Measurements from ENCODE around the gene SLC25A33.
A peak's percentile ranks its signal among the peaks of the same experiment; 100 is the strongest.

The SLC25A33 gene

DNA sequence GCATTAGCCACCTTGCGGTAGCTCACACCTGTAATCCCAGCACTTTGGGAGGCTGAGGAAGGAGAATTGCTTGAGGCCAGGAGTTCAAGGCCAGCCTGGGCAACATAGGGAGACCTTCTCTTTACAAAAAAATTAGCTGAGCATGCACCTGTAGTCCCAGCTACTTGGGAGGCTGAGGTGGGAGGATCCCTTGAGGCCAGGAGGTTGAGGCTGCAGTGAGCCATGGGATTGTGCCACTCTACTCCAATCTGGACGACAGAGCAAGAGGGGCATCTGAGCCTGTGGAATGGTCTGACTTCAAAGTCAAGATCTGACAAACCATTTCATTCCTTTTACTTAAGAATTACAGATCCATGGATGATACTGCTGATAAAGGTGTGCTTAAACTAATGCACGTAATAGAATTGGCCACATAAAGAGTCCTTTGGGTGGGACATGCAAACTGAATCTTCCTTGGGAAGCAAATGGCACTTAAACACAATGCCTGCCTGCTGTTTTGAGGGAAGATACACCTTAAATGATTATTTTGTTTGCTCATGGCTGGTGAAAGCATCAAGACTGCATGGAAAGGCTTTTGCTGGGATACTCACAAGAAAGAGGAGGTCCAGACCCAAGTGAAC lies 47.0 kb downstream of the SLC25A33 start:
- no peaks in the 10 kb centered on the region for H3K27me3 ChIP-seq (ENCODE audit: low read depth)
- no peaks in the 10 kb centered on the region for H3K9me3 ChIP-seq
- H3K36me3 ChIP-seq (replicated peaks) = peaks cover 35% of the 10 kb centered on the region
- peaks cover 4% of the 10 kb centered on the region; the same call in 1 of the 2 replicates for H3K4me1 ChIP-seq
- DNase-seq (ENCODE audit: low spot score in 2 of 2) = no peak
- in situ Hi-C loops (cut with MboI; ENCODE audit: low sequenced_read_pairs) = loop anchor here (10.0 kb wide), 1 partner anchor 321 kb away; no protein-coding TSS in a partner anchor
- H3K4me3 ChIP-seq = no peak overlapping the region

DNA sequence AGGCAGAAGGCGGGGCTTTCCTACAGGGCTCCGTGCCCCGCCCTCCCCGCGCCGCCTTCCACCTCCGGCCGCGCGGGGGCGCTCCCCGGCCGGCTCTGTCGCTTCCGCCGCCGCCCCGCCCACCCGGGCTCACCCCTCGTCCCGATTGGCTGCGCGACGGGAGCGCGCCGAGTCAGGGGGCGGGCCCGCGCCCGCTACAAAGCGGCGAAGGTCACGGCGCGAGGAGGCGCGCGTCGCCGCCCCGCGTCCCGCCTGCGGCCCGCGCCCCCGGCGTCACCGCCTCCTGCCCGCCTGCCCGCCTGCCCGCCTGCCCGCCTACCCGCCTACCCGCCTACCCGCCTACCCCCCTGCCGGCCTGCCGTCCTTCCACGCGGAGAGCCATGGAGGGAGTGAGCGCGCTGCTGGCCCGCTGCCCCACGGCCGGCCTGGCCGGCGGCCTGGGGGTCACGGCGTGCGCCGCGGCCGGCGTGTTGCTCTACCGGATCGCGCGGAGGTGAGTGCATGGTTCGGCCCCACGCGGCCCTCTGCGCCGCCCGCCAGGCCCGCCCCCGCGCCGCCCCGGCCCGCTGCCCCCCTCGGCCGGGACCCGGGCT lies 49.4 kb downstream of the SLC25A33 start, which contains the start of gene TMEM201:
Gene TMEM201 (plus strand): TSS at position 361 of the 593 bp plus-strand sequence. CDS start 20 bp downstream, at position 381.
- peak; percentile 80 to 95 for DNase-seq (ENCODE audit: low spot score in 2 of 2)
- in situ Hi-C loops (cut with MboI; ENCODE audit: low sequenced_read_pairs) = loop anchor here (10.0 kb wide), 1 partner anchor 324 kb away; no protein-coding TSS in a partner anchor
- peak within 1 kb of the TSS; percentile 65 for H3K4me3 ChIP-seq
- H3K9me3 ChIP-seq = no peaks in the 10 kb centered on the region
- peaks cover 13% of the 10 kb centered on the region for H3K36me3 ChIP-seq (replicated peaks)
- peaks cover 15% of the 10 kb centered on the region for H3K4me1 ChIP-seq
- no peaks in the 10 kb centered on the region for H3K27me3 ChIP-seq (ENCODE audit: low read depth)

DNA sequence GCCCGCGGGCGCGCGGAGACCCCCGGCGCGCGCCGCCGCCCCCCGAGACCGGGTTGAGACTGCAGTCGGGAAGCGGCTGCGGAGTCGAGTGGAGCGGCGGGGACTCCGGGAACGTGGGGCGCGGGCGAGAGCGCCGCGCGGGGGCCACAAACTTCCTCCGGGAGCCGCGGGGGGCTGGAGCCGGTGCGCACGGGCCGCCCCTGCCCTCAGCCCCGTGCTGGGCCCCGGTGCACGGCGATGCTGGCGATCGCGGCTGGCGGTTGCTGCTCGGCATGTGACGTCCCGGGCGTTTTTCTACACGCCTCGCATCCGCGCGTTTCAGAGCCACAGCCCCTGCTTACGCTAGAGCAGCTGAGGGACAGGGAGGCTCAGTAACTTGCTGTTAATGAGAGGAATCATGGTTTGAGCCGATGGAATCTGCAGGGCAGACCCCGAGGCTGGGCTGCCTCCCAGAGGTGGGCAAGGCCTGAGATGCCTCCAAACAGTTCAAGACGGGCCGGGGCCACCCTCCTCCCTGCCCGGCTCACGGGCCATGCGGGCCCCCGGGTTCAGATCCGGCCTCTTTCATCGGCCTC lies 50.0 kb downstream of the SLC25A33 start:
- DNase-seq (ENCODE audit: low spot score in 2 of 2) = peak in 1 of 2 experiments; percentile 45
- H3K36me3 ChIP-seq (replicated peaks) = peaks cover 10% of the 10 kb centered on the region

DNA sequence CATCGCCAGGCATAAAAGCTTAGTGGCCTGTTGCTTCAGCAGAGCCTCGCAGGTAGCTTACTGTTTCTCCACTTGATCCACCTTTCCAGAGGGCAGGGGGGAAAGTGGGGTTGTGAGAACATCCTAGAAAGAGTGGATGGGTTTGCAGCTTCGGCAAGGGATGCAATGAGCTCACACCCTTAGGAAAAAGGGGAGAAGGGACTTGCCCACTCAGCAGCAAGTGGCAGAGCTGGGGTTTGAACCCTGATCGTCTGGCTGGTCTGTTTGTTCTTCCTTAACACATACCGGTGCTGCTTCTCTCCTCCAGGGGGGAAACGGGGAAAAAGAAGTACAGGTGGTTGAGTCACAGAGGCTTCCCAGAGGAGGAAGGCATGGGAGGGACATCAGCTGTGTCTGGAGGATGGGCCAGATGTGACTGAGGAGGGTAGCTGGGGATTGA lies 50.5 kb downstream of the SLC25A33 start:
- DNase-seq (ENCODE audit: low spot score in 2 of 2) = peak in 1 of 2 experiments; percentile 34
- Histone ChIP-seq H3K4me1 (peaks cover 19% of the 10 kb centered on the region), H3K36me3 (replicated peaks) (peaks cover 5% of the 10 kb centered on the region), H3K27me3 (ENCODE audit: low read depth) (no peaks in the 10 kb centered on the region), H3K4me3 (peak overlapping the region; percentile 65), H3K9me3 (no peaks in the 10 kb centered on the region)
- in situ Hi-C loops (cut with MboI; ENCODE audit: low sequenced_read_pairs) = loop anchor here (10.0 kb wide), 1 partner anchor 325 kb away; no protein-coding TSS in a partner anchor

More for the DNA sequence above, 50.0 kb downstream of the SLC25A33 start:
- no peaks in the 10 kb centered on the region for H3K9me3 ChIP-seq
- no peaks in the 10 kb centered on the region for H3K27me3 ChIP-seq (ENCODE audit: low read depth)
- peak overlapping the region; percentile 65 for H3K4me3 ChIP-seq
- in situ Hi-C loops (cut with MboI; ENCODE audit: low sequenced_read_pairs) = loop anchor here (10.0 kb wide), 1 partner anchor 324 kb away; no protein-coding TSS in a partner anchor
- peaks cover 19% of the 10 kb centered on the region for H3K4me1 ChIP-seq

DNA sequence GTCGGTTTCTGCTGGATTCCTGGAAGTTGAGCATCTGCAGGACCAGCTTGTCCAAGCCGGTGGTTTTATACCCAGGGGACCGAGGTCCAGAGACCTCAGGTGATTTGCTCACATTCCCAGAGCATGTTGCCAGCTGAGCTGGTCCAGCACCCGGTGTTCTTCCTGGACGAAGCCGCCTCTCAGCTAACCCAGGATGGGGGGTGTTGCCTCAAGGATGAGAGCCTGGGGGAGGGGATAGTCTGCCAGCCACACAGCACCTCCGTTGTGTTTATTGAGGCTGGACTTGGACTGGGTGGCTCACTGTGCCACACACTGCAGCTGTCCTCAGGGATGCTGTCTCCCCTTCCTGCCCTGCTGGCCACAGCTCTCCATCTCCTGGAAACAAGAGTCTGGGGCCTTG lies 50.9 kb downstream of the SLC25A33 start:
- Histone ChIP-seq H3K4me1 (peaks cover 19% of the 10 kb centered on the region), H3K9me3 (no peaks in the 10 kb centered on the region), H3K4me3 (peak overlapping the region; percentile 65), H3K27me3 (ENCODE audit: low read depth) (no peaks in the 10 kb centered on the region), H3K36me3 (replicated peaks) (peaks cover under 1% of the 10 kb centered on the region)
- no peak for DNase-seq (ENCODE audit: low spot score in 2 of 2)
- in situ Hi-C loops (cut with MboI; ENCODE audit: low sequenced_read_pairs) = no loop called here

DNA sequence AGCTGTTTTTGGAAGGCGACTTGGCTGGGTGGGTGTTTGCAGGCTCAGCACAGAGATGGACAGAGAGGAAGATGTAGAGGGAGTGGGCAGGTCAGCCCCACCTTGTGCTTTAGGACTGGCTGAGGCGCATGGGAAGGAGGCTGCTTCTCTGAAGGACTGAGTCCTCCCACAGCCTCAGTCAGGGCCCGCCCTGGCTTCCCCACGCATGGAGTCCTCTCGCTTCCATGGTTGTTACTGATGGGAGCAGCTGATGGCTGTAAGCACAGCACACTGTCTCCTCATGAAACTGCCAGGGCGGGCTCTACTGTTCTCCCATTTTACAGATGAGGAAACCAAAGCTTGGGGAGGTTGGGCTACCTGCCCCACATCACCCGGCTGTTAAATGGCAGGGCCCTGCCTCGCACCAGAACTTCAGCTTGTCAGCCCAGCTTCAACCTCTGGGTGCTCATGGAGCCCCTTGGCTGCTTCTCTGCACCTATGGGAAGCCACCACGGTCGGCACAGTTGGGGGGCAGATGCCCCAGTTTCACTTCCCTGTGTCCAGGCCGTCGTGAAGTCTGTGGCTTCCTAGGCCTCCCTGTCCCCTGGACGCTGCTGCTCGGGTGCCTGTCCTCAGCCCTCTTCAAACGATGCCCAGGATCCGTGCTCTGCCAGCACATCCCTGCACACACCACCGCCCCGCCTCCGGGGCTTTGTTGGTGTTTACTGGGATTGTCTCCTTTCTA lies 51.8 kb downstream of the SLC25A33 start:
- Histone ChIP-seq H3K9me3 (no peaks in the 10 kb centered on the region), H3K4me3 (no peak overlapping the region)
- peak in 1 of 2 experiments; percentile 29 for DNase-seq (ENCODE audit: low spot score in 2 of 2)

DNA sequence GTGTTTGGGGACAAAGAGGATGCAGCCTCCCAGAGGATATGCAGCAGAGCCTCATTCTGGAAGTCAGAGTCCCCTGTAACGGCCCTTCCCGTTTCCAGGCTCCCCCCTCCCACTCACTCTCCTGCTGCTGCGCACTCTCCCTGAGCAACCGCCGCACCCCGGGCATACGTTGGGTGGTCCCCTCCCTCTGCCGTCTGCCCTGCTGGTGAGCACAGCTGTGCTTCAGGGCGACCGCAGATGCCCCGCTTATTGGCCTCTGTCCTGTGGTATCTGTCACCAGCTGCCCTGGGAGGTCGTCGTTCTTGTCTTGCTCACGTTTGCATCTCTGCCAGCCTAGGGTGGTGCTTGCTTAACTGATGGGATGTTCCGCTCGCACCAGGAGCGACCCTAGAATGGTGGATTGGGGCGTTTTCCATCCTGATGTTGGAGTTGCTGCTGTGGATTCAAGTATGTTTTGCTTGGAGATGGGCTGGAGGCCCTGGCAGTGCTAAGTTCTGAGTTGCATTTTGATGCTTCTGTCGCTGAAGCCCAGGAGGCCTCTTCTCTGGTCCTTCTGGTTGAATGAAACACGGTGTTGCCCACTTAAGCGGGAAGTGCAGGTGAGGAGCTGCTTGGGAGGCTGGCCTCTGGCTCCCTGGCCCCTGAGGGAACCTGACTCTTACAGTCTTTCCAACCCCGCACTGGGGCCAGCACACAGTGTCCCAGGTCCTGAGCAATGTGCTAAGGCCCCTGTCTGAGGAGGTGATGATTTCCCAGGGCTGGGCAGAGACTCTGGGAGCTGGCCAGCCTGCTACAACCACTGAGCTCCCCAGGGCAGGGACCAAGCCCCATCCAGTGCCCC lies 52.6 kb downstream of the SLC25A33 start:
- Histone ChIP-seq H3K36me3 (replicated peaks) (peaks cover 7% of the 10 kb centered on the region), H3K9me3 (no peaks in the 10 kb centered on the region), H3K4me1 (peaks cover 19% of the 10 kb centered on the region), H3K27me3 (ENCODE audit: low read depth) (no peaks in the 10 kb centered on the region), H3K4me3 (no peak overlapping the region)
- in situ Hi-C loops (cut with MboI; ENCODE audit: low sequenced_read_pairs) = no loop called here
- DNase-seq (ENCODE audit: low spot score in 2 of 2) = no peak

More for the DNA sequence above, 51.8 kb downstream of the SLC25A33 start:
- H3K4me1 ChIP-seq = peaks cover 19% of the 10 kb centered on the region
- no peaks in the 10 kb centered on the region; the same call in none of the 2 replicates for H3K36me3 ChIP-seq (replicated peaks)
- no peaks in the 10 kb centered on the region for H3K27me3 ChIP-seq (ENCODE audit: low read depth)
- in situ Hi-C loops (cut with MboI; ENCODE audit: low sequenced_read_pairs) = no loop called here

DNA sequence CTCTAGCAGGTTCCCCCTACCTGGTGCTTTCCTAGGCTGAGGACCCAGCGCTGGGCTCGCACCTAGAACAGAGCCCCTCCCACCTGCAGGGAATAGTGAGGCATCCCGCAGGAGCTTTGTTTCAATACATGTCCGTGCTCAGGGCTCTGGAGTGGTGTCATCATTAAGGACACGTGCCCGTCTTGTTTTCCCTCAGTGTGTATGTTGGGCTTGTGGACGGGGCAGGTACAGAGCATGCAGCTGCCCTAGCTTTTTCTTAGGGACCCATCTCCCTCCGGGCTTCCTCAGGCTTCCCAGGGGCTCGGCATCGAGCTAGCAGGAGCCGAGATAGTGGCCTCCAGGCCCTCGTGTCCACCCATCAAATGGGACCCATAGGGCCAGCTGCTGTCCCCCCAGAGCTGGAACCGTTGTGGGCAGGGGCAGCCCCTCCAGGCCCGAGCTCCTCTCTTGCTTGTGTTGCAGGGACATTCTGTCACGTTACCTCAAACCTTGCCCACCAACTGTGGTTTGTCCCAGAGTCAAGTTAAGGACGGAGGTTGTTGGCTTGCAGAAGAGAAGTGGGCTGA lies 53.3 kb downstream of the SLC25A33 start:
- in situ Hi-C loops (cut with MboI; ENCODE audit: low sequenced_read_pairs) = no loop called here
- Histone ChIP-seq H3K9me3 (no peaks in the 10 kb centered on the region), H3K36me3 (replicated peaks) (peaks cover 12% of the 10 kb centered on the region), H3K4me1 (peaks cover 19% of the 10 kb centered on the region), H3K4me3 (no peak overlapping the region), H3K27me3 (ENCODE audit: low read depth) (no peaks in the 10 kb centered on the region)
- no peak for DNase-seq (ENCODE audit: low spot score in 2 of 2)

DNA sequence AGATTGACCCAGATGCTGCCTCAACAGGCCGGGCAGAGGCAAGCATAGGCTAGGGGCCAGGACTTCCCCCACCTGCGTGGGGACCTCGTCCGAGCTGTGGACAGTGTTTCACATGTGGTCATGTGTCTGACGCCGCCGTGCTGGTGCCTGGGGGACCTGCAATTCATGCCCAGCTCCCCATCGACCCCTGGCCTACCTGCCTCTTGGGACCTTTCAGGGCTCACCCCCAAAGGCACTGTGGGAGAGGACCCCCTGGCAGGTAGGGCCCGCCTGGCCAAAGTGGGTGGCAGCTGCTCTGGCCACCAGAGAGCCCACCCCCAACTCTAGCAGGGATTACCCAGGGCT lies 53.9 kb downstream of the SLC25A33 start:
- in situ Hi-C loops (cut with MboI; ENCODE audit: low sequenced_read_pairs) = no loop called here
- Histone ChIP-seq H3K36me3 (replicated peaks) (peaks cover 17% of the 10 kb centered on the region), H3K9me3 (no peaks in the 10 kb centered on the region), H3K27me3 (ENCODE audit: low read depth) (no peaks in the 10 kb centered on the region), H3K4me3 (no peak overlapping the region), H3K4me1 (peaks cover 19% of the 10 kb centered on the region)
- DNase-seq (ENCODE audit: low spot score in 2 of 2) = no peak

DNA sequence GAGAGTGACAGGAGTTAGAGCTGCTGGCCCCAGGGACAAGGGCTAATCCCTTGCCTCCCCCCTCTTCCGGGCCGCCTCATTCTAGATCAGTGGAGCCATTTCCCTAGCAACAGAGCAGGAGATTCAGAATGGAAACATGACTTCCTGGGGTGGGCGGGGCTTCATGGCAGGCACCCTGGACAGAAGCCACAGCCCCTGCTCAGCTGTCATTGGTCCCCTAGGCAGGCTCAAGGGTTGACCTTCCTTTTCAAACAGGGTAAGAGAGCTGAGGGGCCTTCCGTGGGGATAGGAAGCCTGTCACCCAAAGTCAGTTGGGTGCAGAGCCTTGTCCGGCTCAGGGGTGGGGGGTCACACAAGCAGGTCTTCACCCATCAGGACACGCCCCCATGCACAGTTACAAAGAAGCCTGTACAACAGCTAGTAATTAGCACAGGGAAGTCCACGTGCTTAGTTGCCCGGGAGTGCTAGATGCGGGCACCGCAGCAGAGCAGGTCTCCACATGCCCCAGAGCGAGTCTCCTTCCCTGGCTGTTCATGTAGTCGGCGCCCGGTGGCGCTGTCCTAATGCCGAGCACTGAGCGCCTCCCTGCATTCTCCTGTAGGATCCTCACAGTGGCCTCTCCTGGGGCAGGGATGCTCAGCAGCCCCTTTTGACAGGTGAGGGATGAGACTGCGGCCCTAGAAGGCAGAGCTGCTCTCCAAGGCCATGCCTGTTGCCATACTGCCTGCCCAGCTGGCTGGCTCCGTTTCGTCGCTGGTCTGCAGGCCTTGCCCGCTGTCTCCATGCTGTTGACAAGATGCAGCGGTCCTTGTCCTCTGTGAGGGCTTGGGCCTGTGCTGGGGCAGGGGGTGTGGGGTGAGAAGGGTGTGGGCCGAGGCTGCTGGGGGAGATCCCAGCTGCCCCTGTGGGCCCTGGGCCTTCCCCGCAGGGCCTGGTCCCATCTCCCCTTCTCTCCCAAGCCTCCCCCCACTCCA lies 54.5 kb downstream of the SLC25A33 start:
- in situ Hi-C loops (cut with MboI; ENCODE audit: low sequenced_read_pairs) = no loop called here
- Histone ChIP-seq H3K4me1 (peaks cover 19% of the 10 kb centered on the region), H3K36me3 (replicated peaks) (peaks cover 23% of the 10 kb centered on the region), H3K27me3 (ENCODE audit: low read depth) (no peaks in the 10 kb centered on the region), H3K9me3 (no peaks in the 10 kb centered on the region), H3K4me3 (no peak overlapping the region)
- peak; percentile 95 to 96 for DNase-seq (ENCODE audit: low spot score in 2 of 2)

DNA sequence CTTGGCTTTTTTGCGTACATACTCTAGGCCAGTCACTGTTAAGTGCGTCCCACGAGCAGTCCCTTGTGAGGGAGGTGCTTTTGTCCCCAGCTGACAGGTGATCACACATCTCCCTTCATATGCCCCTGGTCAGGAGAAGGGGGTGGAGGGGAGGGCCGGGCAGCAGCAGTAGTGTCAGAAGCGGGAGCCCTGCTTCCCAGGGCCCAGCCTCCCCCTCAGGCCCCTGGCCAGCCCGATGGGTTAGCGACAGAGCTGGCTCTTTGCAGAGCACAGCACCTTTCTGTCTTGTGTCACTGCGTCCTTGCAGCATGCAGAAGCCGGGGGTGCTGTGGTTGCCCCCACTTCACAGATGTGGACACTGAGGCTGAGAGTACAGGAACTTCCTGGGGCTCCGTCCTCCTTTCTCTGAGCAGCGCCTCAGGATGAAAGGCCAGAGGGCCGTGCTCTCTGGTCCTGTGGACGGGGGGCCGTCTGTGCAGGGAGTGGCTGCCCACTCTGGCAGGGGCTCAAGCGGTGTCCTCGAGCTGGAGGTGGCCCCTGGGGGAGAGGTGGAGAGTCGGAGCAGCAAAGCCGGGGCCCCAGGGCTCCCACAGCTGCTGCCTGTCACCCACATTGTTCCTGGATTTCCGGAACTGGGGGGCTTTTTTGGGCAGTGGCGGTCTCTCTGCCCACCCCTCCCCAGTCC lies 55.3 kb downstream of the SLC25A33 start:
- Histone ChIP-seq H3K4me1 (peaks cover 19% of the 10 kb centered on the region), H3K4me3 (no peak overlapping the region), H3K9me3 (no peaks in the 10 kb centered on the region), H3K27me3 (ENCODE audit: low read depth) (no peaks in the 10 kb centered on the region), H3K36me3 (replicated peaks) (peaks cover 32% of the 10 kb centered on the region)
- in situ Hi-C loops (cut with MboI; ENCODE audit: low sequenced_read_pairs) = no loop called here
- no peak for DNase-seq (ENCODE audit: low spot score in 2 of 2)
